Measurements from ENCODE around the gene ACCSL.

Gene ACCSL

DNA sequence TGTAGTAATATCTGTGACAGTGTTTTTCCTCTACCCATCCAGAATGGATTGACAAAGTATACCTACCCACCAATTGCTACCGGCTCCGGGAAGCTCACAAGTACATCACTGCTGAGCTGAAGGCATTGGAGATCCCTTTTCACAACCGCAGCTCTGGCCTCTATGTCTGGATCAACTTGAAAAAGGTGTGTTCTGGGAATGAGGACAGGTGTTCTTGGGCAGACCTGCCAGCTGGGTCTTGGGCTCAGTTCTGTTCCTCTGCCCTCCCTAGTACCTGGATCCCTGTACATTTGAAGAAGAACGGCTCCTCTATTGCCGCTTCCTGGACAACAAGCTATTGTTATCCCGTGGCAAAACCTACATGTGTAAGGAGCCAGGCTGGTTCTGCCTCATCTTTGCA lies 10.5 kb downstream of the ACCSL start:
- no peak for DNase-seq (ENCODE audit: low spot score)

DNA sequence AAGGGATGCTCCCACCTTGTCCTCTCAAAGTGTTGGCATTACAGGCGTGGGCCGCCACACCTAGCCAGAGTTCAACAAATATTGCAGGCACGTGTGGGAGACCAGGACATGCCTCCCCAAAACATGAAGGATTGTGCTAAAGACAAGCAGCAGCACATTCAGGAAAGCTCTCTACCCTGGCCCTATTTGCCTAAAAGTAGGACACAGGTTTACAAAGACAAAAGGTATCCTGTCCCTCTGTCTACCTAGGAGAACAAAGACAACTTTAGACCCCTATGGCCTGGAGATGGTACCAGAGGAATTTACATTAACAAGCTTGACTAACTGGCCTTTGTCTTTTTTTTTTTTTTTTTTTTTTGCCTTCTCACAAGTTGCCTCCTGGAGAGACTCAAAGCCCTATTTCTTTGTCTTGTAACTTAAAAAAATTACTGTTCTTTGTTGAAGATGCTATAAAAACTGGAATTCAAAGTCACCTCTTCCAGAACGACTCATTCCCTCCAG lies 17.4 kb downstream of the ACCSL start:
- DNase-seq (ENCODE audit: low spot score) = no peak

DNA sequence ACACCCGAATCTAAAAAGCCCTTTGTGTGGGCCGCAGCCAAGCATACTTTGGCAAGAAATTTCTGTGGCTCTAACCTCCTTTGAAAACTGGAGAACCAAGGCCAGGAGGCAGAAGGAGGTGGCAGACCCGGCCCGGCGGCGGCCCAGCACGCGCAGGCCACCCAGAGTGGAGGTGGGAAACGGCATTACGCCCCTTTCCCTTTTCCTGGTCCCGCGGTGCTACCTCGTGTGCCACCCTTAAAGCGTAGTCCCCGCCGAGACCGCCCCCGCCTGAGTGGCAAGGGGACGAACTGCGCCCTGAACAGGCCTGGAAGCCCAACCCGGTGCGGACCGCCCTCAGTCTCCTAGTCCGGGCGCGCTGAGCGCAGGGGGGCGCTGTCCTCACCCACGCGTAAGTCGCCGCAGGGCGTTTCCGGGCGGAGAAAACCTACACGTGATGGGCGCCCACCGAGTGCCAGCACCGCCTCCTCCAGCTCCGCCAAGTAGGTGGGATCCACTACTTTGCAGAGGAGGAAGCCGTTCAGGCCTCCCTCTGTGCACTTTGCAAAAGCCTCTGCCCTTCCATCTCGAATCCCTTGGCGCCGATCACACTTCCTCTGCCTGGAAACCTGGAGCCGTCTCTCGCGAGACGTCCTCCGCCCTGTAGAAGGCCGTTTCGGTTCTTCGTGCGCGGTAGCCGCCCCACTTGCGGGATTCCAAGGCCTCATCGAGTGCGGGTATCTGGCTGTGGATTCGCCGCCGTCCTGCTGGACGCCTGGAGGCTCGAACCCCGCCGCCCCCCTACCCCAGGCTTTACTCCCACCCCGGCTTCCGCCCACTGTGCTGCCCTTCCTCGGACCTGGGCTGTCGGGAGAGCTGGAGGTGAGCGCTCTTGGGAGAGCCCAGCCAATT lies 18.3 kb downstream of the ACCSL start, which contains the start of gene ACCS:
Gene ACCS (plus strand): TSS at position 430 of the 891 bp plus-strand sequence. CDS start 1,358 bp downstream, outside the sequence.
- peak; percentile 88 for DNase-seq (ENCODE audit: low spot score)

DNA sequence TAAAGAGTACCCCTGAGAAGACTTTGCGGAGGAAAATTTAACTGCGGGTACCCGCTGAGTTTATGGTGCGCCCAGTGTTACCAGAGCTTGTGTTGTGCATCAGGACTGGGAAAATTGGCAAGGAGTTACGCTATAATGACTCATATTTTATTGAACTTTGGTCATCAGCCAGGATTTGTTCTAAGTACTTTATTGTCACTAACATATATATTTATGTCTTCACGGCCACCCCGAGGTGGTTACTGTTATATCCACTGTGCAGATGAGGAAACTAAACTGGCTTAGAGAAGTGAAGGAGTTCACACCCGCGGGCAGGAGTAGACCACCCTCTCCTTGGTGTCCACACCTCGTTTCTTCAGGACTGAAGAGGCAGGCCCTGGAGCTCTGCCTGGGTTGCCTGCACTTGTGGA lies 19.0 kb downstream of the ACCSL start:
- no peak for DNase-seq (ENCODE audit: low spot score)

DNA sequence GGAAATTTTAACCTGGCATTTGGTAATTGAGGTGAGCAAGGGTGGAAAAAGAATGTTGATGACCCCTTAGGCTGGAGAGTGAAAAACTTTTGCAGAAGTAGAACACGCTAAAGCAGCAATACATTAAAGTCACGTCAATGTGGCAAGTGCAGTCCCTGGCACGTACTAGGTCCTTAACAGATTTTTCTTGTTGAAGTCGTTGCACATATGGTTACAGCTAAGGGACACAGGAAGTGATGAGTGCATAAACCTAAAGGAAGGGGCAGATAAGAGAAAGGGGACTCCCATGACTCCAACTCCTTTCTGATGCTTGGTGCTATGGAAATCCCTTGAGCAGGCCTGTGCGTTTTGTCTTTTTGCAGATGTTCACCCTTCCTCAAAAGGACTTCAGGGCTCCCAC lies 19.5 kb downstream of the ACCSL start:
- DNase-seq (ENCODE audit: low spot score) = no peak

DNA sequence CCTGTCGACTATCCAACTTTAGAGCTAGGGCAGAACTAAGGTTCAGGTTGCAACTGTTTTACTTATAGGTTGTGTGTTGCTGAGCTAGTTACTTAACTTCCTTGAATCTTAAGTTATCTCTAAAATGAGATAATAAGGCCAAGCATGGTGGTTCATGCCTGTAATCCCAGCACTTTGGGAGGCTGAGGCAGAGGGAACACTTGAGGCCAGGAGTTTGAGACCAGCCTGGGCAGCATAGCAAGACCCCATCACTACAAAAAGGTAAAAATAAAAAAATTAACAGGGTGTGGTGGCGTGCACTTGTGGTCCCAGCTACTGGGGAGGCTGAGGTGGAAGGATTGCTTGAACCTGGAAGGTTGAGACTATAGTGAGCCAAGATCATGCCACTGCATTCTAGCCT lies 20.4 kb downstream of the ACCSL start:
- no peak for DNase-seq (ENCODE audit: low spot score)

DNA sequence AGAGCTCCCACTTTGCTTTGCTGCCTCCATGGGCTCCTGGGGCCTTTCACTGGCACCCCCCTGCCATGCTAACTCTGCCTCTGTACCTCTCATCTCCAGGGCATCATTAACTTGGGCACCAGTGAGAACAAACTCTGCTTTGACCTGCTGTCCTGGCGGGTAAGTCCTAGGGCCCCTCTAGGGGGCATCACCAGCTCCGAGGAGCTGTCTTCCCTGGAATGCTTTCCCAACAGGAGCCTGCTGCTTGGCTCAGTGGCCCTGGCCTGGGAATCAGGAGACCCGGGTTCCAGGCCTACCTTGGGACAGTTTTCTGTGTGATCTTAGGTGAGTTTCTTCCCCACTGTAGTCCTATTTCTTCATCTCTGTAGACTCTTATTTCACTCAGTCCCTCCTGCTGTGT lies 23.4 kb downstream of the ACCSL start:
- DNase-seq (ENCODE audit: low spot score) = no peak

DNA sequence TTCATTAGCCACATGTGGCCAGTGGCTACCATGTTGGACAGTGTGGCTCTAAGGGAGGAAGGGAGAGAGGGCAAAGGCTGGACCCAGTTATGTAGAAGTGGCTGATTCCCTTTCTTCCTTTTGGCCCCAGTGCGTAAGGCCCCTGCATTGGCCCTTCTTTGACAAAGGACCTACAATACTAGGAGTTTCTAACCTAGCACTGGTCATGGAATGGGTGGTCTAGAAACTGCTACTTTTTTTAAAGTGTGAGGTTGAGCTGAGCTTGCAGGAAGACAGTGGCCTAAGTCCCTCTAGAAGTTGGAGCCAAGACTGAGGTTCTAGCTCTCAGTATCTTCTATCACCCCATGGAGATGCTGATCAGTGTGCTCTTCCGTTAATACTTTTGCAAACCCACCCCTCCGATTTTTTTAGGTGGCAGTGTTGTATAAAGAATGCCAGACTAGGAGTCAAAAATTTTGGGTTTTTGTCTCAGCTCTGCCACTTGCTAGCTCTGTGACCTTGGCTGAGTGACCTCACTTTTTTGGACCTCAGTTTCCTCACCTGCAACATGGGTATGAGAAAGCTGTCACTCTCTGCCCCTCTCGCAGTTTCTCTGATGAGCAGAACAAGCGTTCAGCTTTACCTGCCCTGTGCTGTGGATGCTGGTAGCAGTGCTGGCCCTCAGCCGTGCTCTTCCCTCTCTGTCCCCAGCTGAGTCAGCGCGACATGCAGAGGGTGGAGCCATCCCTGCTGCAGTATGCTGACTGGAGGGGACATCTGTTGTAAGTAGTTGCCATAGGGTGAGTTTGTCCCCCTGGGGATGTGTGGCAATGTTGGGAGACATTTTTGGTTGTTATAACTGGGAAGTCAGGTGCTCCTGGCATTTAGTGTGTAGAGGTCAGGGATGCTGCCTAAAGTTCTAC lies 25.2 kb downstream of the ACCSL start:
- no peak for DNase-seq (ENCODE audit: low spot score)

DNA sequence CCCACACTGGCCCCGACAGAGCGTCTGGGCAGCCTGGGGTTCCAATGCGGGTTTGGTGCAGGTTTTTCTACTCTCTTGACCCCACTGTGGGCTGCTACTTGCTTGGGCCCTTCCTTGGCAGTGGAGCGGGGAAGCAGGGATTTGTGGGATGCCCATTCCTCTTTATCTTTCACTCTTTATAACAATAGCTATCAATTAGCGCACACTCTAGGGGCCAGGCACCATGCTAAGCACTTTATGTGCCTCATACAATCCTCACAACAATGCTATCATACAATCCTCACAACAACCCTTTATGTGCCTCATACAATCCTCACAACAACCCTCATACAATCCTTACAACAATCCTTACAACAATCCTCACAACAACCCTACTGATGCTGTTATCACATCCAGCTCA lies 31.0 kb downstream of the ACCSL start:
- no peak for DNase-seq (ENCODE audit: low spot score)

DNA sequence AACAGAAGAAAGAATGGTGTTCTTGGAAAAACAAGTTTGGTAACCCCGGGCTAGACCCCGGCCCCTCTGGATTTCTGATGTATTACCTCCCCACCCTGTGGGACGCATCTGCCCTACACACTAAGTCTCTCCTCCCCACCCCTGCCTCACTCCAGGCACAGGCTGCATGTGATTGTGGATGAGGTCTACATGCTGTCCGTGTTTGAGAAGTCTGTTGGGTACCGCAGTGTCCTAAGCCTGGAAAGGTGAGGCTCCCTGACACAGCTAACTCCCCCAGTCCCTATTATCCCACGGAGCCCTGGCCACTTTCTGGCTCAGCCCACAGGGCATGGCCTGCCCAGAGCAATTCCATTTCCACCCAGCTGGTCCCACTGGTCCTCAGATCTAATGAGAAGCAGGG lies 31.6 kb downstream of the ACCSL start:
- no peak for DNase-seq (ENCODE audit: low spot score)

DNA sequence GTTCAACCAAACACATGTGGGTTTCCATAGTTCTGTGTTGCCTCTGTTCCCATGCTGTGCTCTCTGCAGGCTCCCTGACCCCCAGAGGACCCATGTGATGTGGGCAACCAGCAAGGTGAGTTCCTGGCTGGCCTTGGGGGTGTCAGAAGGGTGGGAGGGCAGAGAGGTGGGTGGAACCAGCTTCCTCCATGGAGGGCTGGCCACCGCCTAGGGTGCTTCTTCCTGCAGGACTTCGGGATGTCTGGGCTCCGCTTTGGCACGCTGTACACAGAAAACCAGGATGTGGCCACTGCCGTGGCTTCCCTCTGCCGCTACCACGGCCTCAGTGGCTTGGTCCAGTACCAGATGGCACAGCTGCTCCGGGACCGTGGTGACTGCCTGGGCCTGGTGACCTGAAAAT lies 33.2 kb downstream of the ACCSL start:
- DNase-seq (ENCODE audit: low spot score) = no peak

DNA sequence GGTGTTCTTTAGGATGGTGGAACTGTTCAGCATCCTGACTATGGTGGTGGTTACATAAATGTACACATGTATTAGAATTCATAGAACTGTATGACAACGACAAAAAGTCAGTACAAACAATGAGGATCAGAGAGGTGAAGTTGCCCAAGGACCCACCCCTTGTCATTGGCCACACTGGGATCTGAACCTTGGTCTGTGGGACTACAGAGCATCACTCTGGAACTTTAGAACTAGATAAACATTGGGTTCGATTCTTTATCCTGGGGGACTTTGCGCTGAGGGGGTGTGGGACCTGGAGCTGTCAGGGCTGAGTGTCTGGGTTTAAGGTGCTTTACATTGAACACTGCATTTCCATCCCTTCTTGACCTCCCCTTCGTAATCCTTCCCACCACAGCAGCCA lies 34.9 kb downstream of the ACCSL start:
- no peak for DNase-seq (ENCODE audit: low spot score)

DNA sequence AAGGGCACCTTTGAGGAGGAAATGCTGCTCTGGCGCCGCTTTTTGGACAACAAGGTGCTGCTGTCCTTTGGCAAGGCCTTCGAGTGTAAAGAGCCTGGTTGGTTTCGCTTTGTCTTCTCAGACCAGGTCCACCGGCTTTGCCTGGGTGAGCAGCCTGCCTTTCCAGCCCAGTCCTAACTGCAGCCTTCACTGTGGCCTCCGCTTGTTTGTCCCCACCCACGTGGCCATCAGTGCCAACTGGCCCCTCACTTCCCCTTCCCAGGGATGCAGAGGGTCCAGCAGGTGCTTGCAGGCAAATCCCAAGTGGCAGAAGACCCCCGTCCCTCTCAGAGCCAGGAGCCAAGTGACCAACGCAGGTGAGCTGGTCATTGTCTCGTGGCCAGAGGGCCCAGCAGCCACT lies 35.7 kb downstream of the ACCSL start:
- DNase-seq (ENCODE audit: low spot score) = no peak

DNA sequence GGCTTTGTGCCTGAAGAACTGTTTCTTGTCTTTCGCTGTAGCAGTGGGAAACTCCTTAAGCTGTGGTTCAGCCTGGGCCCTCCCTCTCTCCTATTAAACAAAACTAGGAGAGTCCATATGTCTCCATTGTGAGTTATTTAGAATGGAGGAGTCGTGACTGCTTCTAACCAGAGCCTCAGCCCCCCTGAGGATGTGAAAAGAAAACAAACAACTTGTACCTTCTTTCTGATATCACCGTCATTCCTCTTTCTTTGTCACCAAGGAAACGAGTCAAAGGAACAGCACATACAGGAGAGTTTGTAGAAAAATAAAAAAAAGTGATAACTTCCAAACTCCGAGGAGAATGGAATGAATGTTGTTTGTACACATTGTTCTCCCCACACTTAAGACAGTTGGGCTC lies 36.1 kb downstream of the ACCSL start:
- DNase-seq (ENCODE audit: low spot score) = no peak

DNA sequence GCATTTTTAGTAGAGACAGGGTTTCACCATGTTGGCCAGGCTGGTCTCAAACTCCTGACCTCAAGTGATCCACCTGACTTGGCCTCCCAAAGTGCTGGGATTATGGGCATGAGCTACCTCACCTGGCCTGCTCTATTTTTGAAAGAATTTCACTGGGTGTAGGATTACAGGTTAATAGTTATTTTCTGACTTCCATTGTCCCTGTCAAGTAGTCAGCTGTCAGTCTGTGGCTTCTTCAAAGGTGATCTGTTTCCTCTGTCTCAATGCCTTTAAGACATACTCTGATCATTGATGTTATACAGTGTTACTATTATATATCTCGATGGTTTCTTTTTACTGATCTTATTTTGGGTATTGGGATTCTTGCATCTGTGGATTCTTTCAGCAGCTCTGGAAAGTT lies 37.5 kb downstream of the ACCSL start:
- no peak for DNase-seq (ENCODE audit: low spot score)

DNA sequence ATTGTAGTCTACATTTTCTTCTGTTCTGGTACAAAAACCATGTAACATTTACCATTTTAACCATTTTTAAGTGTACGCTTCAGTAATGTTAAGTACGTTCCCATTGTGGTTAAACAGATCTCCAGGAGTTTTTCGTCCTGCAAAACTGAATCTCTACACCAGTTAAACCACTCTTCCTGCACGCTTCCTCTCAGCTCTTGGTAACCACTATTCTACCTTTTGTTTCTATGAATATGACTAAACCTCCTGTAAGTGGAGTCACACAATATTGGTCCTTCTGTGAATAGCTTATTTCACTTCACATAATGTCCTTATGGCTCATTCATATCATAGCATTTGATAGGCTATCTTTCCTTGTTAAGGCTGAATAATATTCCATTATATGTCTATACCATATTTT lies 40.6 kb downstream of the ACCSL start:
- no peak for DNase-seq (ENCODE audit: low spot score)

DNA sequence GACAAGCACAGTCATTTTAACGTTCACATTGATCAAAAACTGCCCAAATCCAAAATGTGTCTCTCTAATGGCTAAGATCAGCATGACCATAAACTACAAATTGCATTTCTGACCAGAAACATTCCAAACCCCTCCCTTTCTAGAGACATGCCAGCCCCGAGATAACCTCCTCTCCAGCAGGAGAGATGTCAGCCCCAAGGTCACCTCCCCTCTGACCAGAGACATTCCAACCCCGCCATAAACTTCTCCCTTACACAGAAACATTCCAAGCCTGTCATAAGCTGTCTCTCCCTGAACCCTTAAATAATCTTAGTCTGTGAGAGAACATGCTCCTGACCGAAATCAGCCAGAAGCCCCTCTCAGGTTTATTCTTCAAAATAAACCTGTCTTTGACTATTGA lies 41.1 kb downstream of the ACCSL start:
- no peak for DNase-seq (ENCODE audit: low spot score)

DNA sequence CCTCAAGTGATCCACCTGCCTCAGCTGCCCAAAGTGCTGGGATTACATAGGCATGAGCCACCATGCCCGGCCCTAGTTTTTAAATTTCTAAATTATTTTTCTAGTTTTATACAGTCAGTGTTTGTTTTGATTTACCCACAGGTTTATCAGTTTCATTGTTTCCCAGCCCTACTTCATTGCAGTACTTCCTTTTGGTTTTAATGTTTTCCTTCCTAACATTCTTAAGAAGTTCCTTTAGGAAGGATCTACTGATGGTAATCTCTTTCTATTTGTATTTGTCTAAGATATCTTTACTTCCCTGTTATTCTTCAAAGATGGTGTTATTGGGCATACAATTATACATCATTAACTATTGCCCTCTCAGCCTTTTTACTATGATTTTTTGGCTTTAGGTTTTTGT lies 42.8 kb downstream of the ACCSL start:
- DNase-seq (ENCODE audit: low spot score) = no peak

DNA sequence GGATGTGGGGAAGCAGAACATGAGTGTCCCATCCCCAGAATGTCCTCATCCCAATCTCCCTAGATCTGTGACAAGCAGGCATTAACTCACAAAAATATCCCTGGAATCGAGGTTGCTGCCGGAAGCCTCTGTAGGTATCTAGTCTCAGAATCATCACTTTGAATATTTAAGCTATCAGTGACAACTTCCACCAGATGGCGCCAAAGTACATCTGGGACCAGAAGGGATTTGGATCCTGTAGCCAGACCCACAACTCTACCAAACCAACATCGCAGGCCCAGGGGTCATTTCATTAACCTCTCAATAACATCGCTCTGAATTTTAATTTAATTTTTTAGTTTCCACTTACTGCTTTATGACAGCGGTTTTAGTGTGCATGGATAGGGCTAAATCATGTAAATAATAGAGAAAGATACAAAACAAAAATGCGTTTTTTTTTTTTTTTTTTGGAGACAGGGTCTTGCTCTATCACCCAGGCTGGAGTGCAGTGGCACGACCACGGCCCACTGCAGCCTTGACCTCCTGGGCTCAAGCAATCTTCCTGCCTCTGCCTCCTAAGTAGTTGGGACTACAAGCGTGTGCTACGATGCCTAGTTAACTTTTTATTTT lies 46.6 kb downstream of the ACCSL start:
- peak; percentile 84 for DNase-seq (ENCODE audit: low spot score)

DNA sequence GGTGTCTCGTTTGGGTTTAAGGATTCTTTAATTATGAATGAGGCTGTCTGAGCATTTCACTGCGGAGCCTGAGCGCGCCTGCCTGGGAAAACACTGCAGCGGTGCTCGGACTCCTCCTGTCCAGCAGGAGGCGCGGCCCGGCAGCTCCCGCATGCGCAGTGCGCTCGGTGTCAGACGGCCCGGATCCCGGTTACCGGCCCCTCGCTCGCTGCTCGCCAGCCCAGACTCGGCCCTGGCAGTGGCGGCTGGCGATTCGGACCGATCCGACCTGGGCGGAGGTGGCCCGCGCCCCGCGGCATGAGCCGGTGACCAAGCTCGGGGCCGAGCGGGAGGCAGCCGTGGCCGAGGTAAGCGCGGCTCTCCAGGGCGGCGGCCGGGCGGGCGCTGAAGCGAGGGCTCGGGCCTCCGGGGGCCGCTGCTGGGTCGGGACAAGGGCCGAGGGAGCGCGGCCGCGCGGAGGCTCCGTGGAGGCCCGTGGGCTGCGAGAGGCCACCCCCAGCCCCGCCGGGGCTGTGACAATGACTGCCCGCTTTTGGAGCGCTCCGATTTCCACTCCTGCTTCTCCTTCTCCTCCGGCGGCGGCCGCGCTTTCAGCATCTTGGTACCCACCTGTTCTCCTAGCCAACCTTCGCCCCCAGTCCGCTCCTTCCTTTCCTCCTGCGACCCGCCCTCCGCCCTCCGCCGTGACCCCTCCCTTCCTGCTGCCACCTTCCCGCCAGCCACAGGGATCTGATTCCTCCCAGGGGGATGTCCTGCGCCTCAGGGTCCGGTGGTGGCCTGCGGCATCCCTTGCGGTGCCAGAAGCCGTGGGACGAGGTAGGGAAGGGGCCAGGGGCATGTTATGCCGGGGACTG lies 48.0 kb downstream of the ACCSL start, which contains the start of gene EXT2:
Gene EXT2 (plus strand): TSS at position 173 of the 854 bp plus-strand sequence. CDS start 12,035 bp downstream, outside the sequence.
- peak; percentile 87 for DNase-seq (ENCODE audit: low spot score)

Data from CD4-positive, alpha-beta T cell treated with Interleukin-15 for 4 hours (primary cell).